ENCODE measurements around the gene MEF2C. TPM values are rescaled to one million over a fixed set of nuclear protein-coding genes. Genes with fewer than 3 reads are reported as not detected.

Gene MEF2C
- total RNA-seq, 2 donors from 2014 or later, result 7.0 to 23.7 TPM

GRCh38 chr5:88677943-88678769, 204.8 kb downstream of the MEF2C start:
- 3 to 8% methylated on average over 52 to 55 of the region's 56 CpGs for WGBS, 2 donors
- no peak overlapping the region for H3K27ac ChIP-seq
- peaks cover 36% of the 10 kb centered on the region for H3K4me1 ChIP-seq
- no peaks in the 10 kb centered on the region for H3K9me3 ChIP-seq
- ATAC-seq (no peak), DNase-seq (no peak)
- no peaks in the 10 kb centered on the region for H3K36me3 ChIP-seq (replicated peaks in 1 of 2; ENCODE audit: insufficient read depth in 1 of 2, low read depth in 2 of 2)
- intact Hi-C loops (cut with DNase I), result no loop called here
- peaks cover 0 to 56% of the 10 kb centered on the region in 2 donors for H3K27me3 ChIP-seq
- no peak overlapping the region for H3K4me3 ChIP-seq
- TF ChIP-seq, protein P1, sequence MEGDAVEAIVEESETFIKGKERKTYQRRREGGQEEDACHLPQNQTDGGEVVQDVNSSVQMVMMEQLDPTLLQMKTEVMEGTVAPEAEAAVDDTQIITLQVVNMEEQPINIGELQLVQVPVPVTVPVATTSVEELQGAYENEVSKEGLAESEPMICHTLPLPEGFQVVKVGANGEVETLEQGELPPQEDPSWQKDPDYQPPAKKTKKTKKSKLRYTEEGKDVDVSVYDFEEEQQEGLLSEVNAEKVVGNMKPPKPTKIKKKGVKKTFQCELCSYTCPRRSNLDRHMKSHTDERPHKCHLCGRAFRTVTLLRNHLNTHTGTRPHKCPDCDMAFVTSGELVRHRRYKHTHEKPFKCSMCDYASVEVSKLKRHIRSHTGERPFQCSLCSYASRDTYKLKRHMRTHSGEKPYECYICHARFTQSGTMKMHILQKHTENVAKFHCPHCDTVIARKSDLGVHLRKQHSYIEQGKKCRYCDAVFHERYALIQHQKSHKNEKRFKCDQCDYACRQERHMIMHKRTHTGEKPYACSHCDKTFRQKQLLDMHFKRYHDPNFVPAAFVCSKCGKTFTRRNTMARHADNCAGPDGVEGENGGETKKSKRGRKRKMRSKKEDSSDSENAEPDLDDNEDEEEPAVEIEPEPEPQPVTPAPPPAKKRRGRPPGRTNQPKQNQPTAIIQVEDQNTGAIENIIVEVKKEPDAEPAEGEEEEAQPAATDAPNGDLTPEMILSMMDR (IDR thresholded peaks at IDR 0.05), result no peak
- no peak for TF ChIP-seq POLR2A (IDR thresholded peaks at IDR 0.05)

DNA sequence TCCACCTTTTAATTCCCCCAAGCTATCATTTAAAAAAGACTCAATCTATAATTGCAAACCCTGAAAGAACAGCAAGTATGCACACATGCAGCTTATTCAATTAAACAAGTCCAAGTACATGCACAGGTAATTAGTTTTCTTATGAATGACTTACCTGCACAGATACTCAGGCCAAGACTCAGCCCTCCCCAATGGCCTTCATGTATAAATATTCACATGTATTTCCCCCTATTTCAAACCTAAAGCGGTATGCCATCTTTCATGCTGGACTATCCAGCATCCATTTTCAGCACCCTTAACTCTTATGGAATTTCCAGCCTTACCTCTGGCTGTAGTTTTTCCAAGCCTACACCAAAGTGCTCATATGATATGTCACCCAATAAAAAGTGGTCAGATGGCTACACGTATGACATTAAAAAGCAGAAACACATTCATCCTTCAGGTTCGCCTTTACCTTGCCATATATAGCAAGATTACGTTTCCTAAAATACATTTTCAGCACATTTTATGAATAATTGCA, 205.5 kb downstream of the MEF2C start:
- peaks cover 36% of the 10 kb centered on the region for H3K4me1 ChIP-seq
- DNase-seq (no peak), ATAC-seq (no peak)
- intact Hi-C loops (cut with DNase I), result no loop called here
- TF ChIP-seq POLR2A (IDR thresholded peaks at IDR 0.05), result no peak
- TF ChIP-seq, protein P1 (IDR thresholded peaks at IDR 0.05), result no peak
- no peak overlapping the region for H3K27ac ChIP-seq
- H3K4me3 ChIP-seq, result no peak overlapping the region
- H3K9me3 ChIP-seq, result no peaks in the 10 kb centered on the region
- 12 to 16% methylated on average over 4 of the region's 4 CpGs for WGBS, 2 donors
- H3K27me3 ChIP-seq, result peaks cover 0 to 57% of the 10 kb centered on the region in 2 donors
- no peaks in the 10 kb centered on the region for H3K36me3 ChIP-seq (replicated peaks in 1 of 2; ENCODE audit: insufficient read depth in 1 of 2, low read depth in 2 of 2)

- 17 to 28% methylated on average over 8 of the region's 8 CpGs for WGBS, 2 donors
- Histone ChIP-seq H3K4me3 (no peak overlapping the region), H3K27ac (no peak overlapping the region), H3K9me3 (no peaks in the 10 kb centered on the region), H3K36me3 (replicated peaks in 1 of 2; ENCODE audit: insufficient read depth in 1 of 2, low read depth in 2 of 2) (no peaks in the 10 kb centered on the region), H3K4me1 (peaks cover 36% of the 10 kb centered on the region), H3K27me3 (peaks cover 0 to 63% of the 10 kb centered on the region in 2 donors)
- TF ChIP-seq POLR2A (IDR thresholded peaks at IDR 0.05), result no peak
- TF ChIP-seq, protein P1 (IDR thresholded peaks at IDR 0.05), result no peak
- ATAC-seq (no peak), DNase-seq (no peak)
- intact Hi-C loops (cut with DNase I), result no loop called here
Measured at GRCh38 chr5:88676637-88677375, 206.2 kb downstream of the MEF2C start.

DNA sequence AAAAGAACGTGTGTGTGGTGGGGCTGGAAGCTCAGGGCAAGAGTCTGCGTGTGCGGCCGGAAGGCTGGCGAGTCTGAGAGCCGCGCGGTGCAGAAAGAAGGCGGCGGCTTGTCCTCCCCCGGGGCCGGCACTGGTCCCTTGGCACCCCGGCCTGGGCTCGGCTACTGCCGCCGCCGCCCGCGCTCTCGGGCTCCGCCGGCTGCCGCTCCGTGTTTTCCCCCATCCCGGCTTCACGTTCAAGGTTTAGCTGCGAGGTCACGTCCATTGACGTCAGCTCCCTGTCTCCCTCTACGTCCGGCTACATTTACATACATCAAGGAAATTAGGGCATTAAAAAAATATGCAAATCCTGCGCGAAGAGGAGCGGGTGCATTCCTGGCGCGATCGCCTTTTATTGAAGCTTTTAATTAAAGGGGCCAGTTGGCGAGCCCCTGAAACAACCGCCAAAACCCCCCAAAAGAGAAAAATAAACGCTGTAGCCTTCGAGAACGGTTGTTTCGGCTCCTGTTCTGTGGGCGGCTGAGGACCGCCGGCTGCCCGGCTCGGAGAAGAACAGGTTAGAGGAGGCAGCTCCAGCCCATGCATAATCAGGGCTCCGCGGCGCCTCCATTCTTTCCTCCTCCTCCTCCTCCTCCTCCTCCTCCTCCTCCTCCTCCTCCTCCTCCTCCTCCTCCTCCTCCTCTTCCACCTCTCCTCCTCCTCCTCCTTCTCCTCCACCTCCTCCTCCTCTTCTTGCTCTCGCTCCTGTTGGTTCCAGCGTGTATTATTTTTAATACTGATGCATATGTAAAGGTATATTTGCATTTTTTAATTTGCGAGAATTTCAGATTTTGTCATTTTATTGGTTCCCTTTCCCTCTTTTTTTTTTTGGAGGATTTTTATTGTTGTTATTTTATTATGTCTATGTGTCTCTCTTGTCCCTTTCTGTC, 207.0 kb downstream of the MEF2C start:
- Histone ChIP-seq H3K9me3 (no peaks in the 10 kb centered on the region), H3K4me1 (peaks cover 36% of the 10 kb centered on the region), H3K36me3 (replicated peaks in 1 of 2; ENCODE audit: insufficient read depth in 1 of 2, low read depth in 2 of 2) (no peaks in the 10 kb centered on the region), H3K27ac (no peak overlapping the region), H3K4me3 (no peak overlapping the region), H3K27me3 (peaks cover 0 to 70% of the 10 kb centered on the region in 2 donors)
- TF ChIP-seq POLR2A (IDR thresholded peaks at IDR 0.05), result no peak
- TF ChIP-seq, protein P1 (IDR thresholded peaks at IDR 0.05), result no peak
- peak; percentile 39 for ATAC-seq
- whole genome bisulfite sequencing, 2 donors, result 2 to 3% methylated on average over 46 to 54 of the region's 54 CpGs
- intact Hi-C loops (cut with DNase I), result no loop called here
- DNase-seq, result peak in 2 of 4 donors; percentile 49 to 55
